Prostate gland (tissue), 2 donors: ENCODE results near the gene NDUFA13. TPM values are rescaled to one million over a fixed set of nuclear protein-coding genes. Genes with fewer than 3 reads are reported as not detected.

Experiments used
- DNase-seq: peaks from one replicate; pipeline ENCODE4 v3.0.0-alpha.2; 2019; ENCODE audit warnings: low spot score
- H3K27ac ChIP-seq, 2 donors: fragments of 200-600 bp; sonication (generic); 2 replicates each; pipeline ENCODE4 v1.5.1; 2017 to 2019
- H3K27me3 ChIP-seq: fragments of 200-600 bp; sonication (generic); replicated peaks from 2 replicates; pipeline ENCODE4 v1.5.1; 2019; ENCODE audit not compliant: insufficient read depth
- H3K36me3 ChIP-seq, 2 donors: fragments of 200-600 bp; sonication (generic); 1 replicate in 1 of 2; 2 replicates in 1 of 2; pipeline versions ENCODE4 v1.5.1 to v1.8.1; 2017 to 2019
- H3K4me1 ChIP-seq: fragments of 200-600 bp; sonication (generic); replicated peaks from 2 replicates; pipeline ENCODE4 v1.5.1; 2019
- H3K4me3 ChIP-seq, 2 donors: fragments of 200-600 bp; sonication (generic); 2 replicates each; pipeline ENCODE4 v1.5.1; 2017 to 2019
- H3K9me3 ChIP-seq: fragments of 200-600 bp; sonication (generic); 2 replicates; pipeline ENCODE4 v1.5.1; 2017
- POLR2A ChIP-seq: fragments of 450-650 bp; IDR thresholded peaks from one replicate; pipeline ENCODE4 v1.6.1; 2016; ENCODE audit warnings: antibody characterized with exemption, mild to moderate bottlenecking
- POLR2AphosphoS5 ChIP-seq: sonication (generic); formaldehyde crosslinking; IDR thresholded peaks from one replicate; pipeline ENCODE4 v1.6.1; 2017; ENCODE audit warnings: antibody characterized with exemption
- WGBS: methylation state at CpG from one replicate; pipeline ENCODE4 v1.1.5; 2018; 5-methylcytosine and 5-hydroxymethylcytosine counted together
- intact Hi-C: fragments of 100-400 bp; cut with DNase I; formaldehyde crosslinking; loops from one replicate; pipeline ENCODE4 v1.14.2; 2022
- total RNA-seq, 2 donors: library from RNA; depleted of rRNA; stranded (reverse); fragments of >200 nt; gene quantifications; one replicate each; pipeline ENCODE4 v1.1.0, GENCODE V29; 2016
- TF ChIP-seq, protein P1 (sequence below), 4 experiments: fragments of 200-600 bp in 2 of 4; fragments of 450-650 bp in 2 of 4; sonication (generic) in 2 of 4; IDR thresholded peaks; 1 replicate in 3 of 4; 2 replicates in 1 of 4; pipeline ENCODE4 v1.5.1; 2016 to 2019; ENCODE audit warnings: antibody characterized with exemption in 4 of 4, mild to moderate bottlenecking in 2 of 4, moderate library complexity in 2 of 4

NDUFA13 gene
- total RNA-seq, 2 donors from 2014 or later, result 46.0 to 57.4 TPM

GRCh38 chr19:19495614-19496603 lies 20.1 kb upstream of the NDUFA13 start:
- intact Hi-C loops, result no loop called here
- Histone ChIP-seq H3K36me3 (peaks cover 6 to 16% of the 10 kb centered on the region in 2 donors), H3K27me3 (no peaks in the 10 kb centered on the region), H3K27ac (no peak overlapping the region), H3K9me3 (no peaks in the 10 kb centered on the region), H3K4me1 (no peaks in the 10 kb centered on the region), H3K4me3 (no peak overlapping the region)
- TF ChIP-seq, protein P1, sequence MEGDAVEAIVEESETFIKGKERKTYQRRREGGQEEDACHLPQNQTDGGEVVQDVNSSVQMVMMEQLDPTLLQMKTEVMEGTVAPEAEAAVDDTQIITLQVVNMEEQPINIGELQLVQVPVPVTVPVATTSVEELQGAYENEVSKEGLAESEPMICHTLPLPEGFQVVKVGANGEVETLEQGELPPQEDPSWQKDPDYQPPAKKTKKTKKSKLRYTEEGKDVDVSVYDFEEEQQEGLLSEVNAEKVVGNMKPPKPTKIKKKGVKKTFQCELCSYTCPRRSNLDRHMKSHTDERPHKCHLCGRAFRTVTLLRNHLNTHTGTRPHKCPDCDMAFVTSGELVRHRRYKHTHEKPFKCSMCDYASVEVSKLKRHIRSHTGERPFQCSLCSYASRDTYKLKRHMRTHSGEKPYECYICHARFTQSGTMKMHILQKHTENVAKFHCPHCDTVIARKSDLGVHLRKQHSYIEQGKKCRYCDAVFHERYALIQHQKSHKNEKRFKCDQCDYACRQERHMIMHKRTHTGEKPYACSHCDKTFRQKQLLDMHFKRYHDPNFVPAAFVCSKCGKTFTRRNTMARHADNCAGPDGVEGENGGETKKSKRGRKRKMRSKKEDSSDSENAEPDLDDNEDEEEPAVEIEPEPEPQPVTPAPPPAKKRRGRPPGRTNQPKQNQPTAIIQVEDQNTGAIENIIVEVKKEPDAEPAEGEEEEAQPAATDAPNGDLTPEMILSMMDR (IDR thresholded peaks at IDR 0.05), result no peak
- no peak for TF ChIP-seq POLR2AphosphoS5
- TF ChIP-seq POLR2A, result no peak
- DNase-seq, result no peak
- 89% methylated on average over 30 of the region's 30 CpGs for WGBS

DNA sequence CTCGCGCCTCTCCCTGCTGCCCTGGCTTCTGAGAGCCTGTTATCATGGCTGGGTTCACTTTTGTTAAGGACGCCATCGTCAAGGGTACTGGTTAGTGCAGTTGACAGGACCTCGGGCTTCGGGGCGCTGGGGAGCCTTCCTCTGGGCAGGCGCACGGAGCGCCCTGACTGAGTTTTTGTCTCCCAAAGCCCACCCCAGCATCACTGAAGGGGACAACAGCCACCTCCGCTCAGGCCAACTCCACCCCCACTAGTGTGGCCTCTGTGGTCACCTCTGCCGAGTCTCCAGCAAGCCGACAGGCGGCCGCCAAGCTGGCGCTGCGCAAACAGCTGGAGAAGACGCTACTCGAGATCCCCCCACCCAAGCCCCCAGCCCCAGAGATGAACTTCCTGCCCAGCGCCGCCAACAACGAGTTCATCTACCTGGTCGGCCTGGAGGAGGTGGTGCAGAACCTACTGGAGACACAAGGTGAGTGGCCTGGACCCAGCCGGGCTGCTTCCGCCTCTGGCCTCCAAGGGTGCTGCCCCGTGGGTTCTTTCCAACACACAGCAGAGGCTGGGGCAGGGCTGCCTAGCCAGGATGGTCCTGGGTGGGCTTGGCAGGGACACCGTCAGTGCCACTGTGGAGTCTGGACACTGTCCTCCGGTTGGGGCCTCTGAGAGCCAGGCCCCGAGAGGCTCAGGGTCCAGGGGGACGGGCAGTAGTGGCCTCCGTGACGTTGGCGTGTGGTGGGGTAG lies 17.6 kb upstream of the NDUFA13 start:
- Histone ChIP-seq H3K4me3 (no peak overlapping the region), H3K36me3 (peaks cover 6 to 12% of the 10 kb centered on the region in 2 donors), H3K9me3 (no peaks in the 10 kb centered on the region), H3K27ac (no peak overlapping the region), H3K27me3 (no peaks in the 10 kb centered on the region), H3K4me1 (no peaks in the 10 kb centered on the region)
- TF ChIP-seq, protein P1 (IDR thresholded peaks at IDR 0.05), result no peak
- no peak for TF ChIP-seq POLR2A
- TF ChIP-seq POLR2AphosphoS5, result no peak
- 92% methylated on average over 31 of the region's 33 CpGs for WGBS
- no peak for DNase-seq
- intact Hi-C loops, result no loop called here

GRCh38 chr19:19499272-19499995 lies 16.6 kb upstream of the NDUFA13 start:
- Histone ChIP-seq H3K9me3 (no peaks in the 10 kb centered on the region), H3K27ac (no peak overlapping the region), H3K4me1 (no peaks in the 10 kb centered on the region), H3K27me3 (no peaks in the 10 kb centered on the region), H3K36me3 (peaks cover 6 to 12% of the 10 kb centered on the region in 2 donors), H3K4me3 (no peak overlapping the region)
- no peak for DNase-seq
- WGBS, result 79% methylated on average over 18 of the region's 18 CpGs
- TF ChIP-seq POLR2AphosphoS5, result no peak
- TF ChIP-seq, protein P1 (IDR thresholded peaks at IDR 0.05), result no peak
- no peak for TF ChIP-seq POLR2A
- intact Hi-C loops, result no loop called here

GRCh38 chr19:19500975-19501644 lies 14.9 kb upstream of the NDUFA13 start:
- H3K4me3 ChIP-seq, result no peak overlapping the region
- no peaks in the 10 kb centered on the region for H3K27me3 ChIP-seq
- no peaks in the 10 kb centered on the region for H3K4me1 ChIP-seq
- H3K36me3 ChIP-seq, result peaks cover 7 to 9% of the 10 kb centered on the region in 2 donors
- DNase-seq, result no peak
- no peak overlapping the region for H3K27ac ChIP-seq
- TF ChIP-seq POLR2AphosphoS5, result no peak
- TF ChIP-seq, protein P1 (IDR thresholded peaks at IDR 0.05), result no peak
- no peak for TF ChIP-seq POLR2A
- 88% methylated on average over 27 of the region's 34 CpGs for WGBS
- intact Hi-C loops, result no loop called here
- H3K9me3 ChIP-seq, result no peaks in the 10 kb centered on the region
